T-helper 1 cell treated with Interleukin-12 subunit alpha and Interleukin-12 subunit beta and Interleukin-4 antibody, amounts not matched to agents 30 μg/mL and 1 μg/mL, for 36 hours (primary cell): Measurements from ENCODE around the gene NOTCH1.
"Not testable (repeated sequence)": the region's sequence is repeated elsewhere in the genome, so short reads cannot be mapped to it uniquely, and the experiment has no call there.

Experiments
- H3K27ac Mint-ChIP-seq: one replicate; pipeline ENCODE4 v1.8.0; 2021; ENCODE audit warnings: mild to moderate bottlenecking, mixed read lengths
- H3K27me3 Mint-ChIP-seq: one replicate; pipeline ENCODE4 v1.8.0; 2021; ENCODE audit warnings: low read depth, mixed read lengths
- H3K36me3 Mint-ChIP-seq: one replicate; pipeline ENCODE4 v1.8.0; 2021; ENCODE audit warnings: low read depth, mixed read lengths
- H3K4me1 Mint-ChIP-seq: one replicate; pipeline ENCODE4 v1.8.0; 2021; ENCODE audit warnings: low read depth, mixed read lengths
- H3K4me3 Mint-ChIP-seq: one replicate; pipeline ENCODE4 v1.8.0; 2021; ENCODE audit warnings: mild to moderate bottlenecking, moderate library complexity, mixed read lengths
- H3K9me3 Mint-ChIP-seq: one replicate; pipeline ENCODE4 v1.8.0; 2021; ENCODE audit warnings: mixed read lengths

The NOTCH1 gene

GRCh38 chr9:136584401-136584932, 38.6 kb upstream of the NOTCH1 start:
- H3K4me1 Mint-ChIP-seq: peaks cover 7% of the 10 kb centered on the region
- H3K27me3 Mint-ChIP-seq: no peaks in the 10 kb centered on the region
- no peak overlapping the region for H3K27ac Mint-ChIP-seq

GRCh38 chr9:136582977-136583735, 37.3 kb upstream of the NOTCH1 start:
- Mint-ChIP-seq H3K36me3 (no peaks in the 10 kb centered on the region), H3K4me1 (peaks cover 2% of the 10 kb centered on the region), H3K27me3 (no peaks in the 10 kb centered on the region), H3K9me3 (no peaks in the 10 kb centered on the region), H3K4me3 (no peak overlapping the region), H3K27ac (no peak overlapping the region)

More at GRCh38 chr9:136584401-136584932, 38.6 kb upstream of the NOTCH1 start:
- H3K9me3 Mint-ChIP-seq: no peaks in the 10 kb centered on the region
- no peaks in the 10 kb centered on the region for H3K36me3 Mint-ChIP-seq
- no peak overlapping the region for H3K4me3 Mint-ChIP-seq

GRCh38 chr9:136581614-136582447, 36.0 kb upstream of the NOTCH1 start:
- H3K36me3 Mint-ChIP-seq: no peaks in the 10 kb centered on the region
- no peaks in the 10 kb centered on the region for H3K27me3 Mint-ChIP-seq
- no peak overlapping the region for H3K27ac Mint-ChIP-seq
- no peaks in the 10 kb centered on the region for H3K9me3 Mint-ChIP-seq
- H3K4me3 Mint-ChIP-seq: no peak overlapping the region
- H3K4me1 Mint-ChIP-seq: peaks cover 2% of the 10 kb centered on the region

GRCh38 chr9:136579650-136580219, 33.9 kb upstream of the NOTCH1 start:
- not testable (repeated sequence) for H3K27ac Mint-ChIP-seq, H3K4me1 Mint-ChIP-seq, H3K9me3 Mint-ChIP-seq, H3K4me3 Mint-ChIP-seq, H3K36me3 Mint-ChIP-seq, H3K27me3 Mint-ChIP-seq

- Mint-ChIP-seq H3K4me1 (peaks cover 2% of the 10 kb centered on the region), H3K9me3 (no peaks in the 10 kb centered on the region)
Observed at GRCh38 chr9:136578915-136579649, 33.2 kb upstream of the NOTCH1 start.

GRCh38 chr9:136578626-136578914, 32.7 kb upstream of the NOTCH1 start:
- no peaks in the 10 kb centered on the region for H3K27me3 Mint-ChIP-seq
- no peaks in the 10 kb centered on the region for H3K9me3 Mint-ChIP-seq
- H3K4me3 Mint-ChIP-seq: no peak overlapping the region
- peaks cover 2% of the 10 kb centered on the region for H3K4me1 Mint-ChIP-seq
- no peak overlapping the region for H3K27ac Mint-ChIP-seq
- H3K36me3 Mint-ChIP-seq: no peaks in the 10 kb centered on the region

More at GRCh38 chr9:136578915-136579649, 33.2 kb upstream of the NOTCH1 start:
- Mint-ChIP-seq H3K4me3 (no peak overlapping the region), H3K27ac (no peak overlapping the region), H3K36me3 (no peaks in the 10 kb centered on the region), H3K27me3 (no peaks in the 10 kb centered on the region)

GRCh38 chr9:136577941-136578625, 32.2 kb upstream of the NOTCH1 start:
- H3K36me3 Mint-ChIP-seq: no peaks in the 10 kb centered on the region
- peaks cover 2% of the 10 kb centered on the region for H3K4me1 Mint-ChIP-seq
- no peak overlapping the region for H3K4me3 Mint-ChIP-seq
- no peaks in the 10 kb centered on the region for H3K9me3 Mint-ChIP-seq
- H3K27me3 Mint-ChIP-seq: no peaks in the 10 kb centered on the region
- no peak overlapping the region for H3K27ac Mint-ChIP-seq

GRCh38 chr9:136576269-136576626, 30.4 kb upstream of the NOTCH1 start:
- no peaks in the 10 kb centered on the region for H3K27me3 Mint-ChIP-seq
- H3K4me3 Mint-ChIP-seq: no peak overlapping the region
- H3K4me1 Mint-ChIP-seq: peaks cover 2% of the 10 kb centered on the region
- no peaks in the 10 kb centered on the region for H3K9me3 Mint-ChIP-seq
- no peaks in the 10 kb centered on the region for H3K36me3 Mint-ChIP-seq
- no peak overlapping the region for H3K27ac Mint-ChIP-seq

- Mint-ChIP-seq H3K4me3 (no peak overlapping the region), H3K4me1 (peaks cover 2% of the 10 kb centered on the region), H3K9me3 (no peaks in the 10 kb centered on the region), H3K27me3 (no peaks in the 10 kb centered on the region), H3K36me3 (no peaks in the 10 kb centered on the region), H3K27ac (no peak overlapping the region)
Observed at GRCh38 chr9:136575626-136576268, 29.9 kb upstream of the NOTCH1 start.

- not testable (repeated sequence) for H3K4me3 Mint-ChIP-seq, H3K9me3 Mint-ChIP-seq, H3K36me3 Mint-ChIP-seq, H3K4me1 Mint-ChIP-seq, H3K27ac Mint-ChIP-seq, H3K27me3 Mint-ChIP-seq
Observed at GRCh38 chr9:136574606-136575005, 28.8 kb upstream of the NOTCH1 start.

- Mint-ChIP-seq H3K4me3 (no peak overlapping the region), H3K27ac (no peak overlapping the region), H3K27me3 (no peaks in the 10 kb centered on the region), H3K36me3 (no peaks in the 10 kb centered on the region), H3K9me3 (no peaks in the 10 kb centered on the region), H3K4me1 (no peaks in the 10 kb centered on the region)
Observed at GRCh38 chr9:136572828-136573625, 27.2 kb upstream of the NOTCH1 start.

- H3K36me3 Mint-ChIP-seq: no peaks in the 10 kb centered on the region
Observed at GRCh38 chr9:136572003-136572827, 26.4 kb upstream of the NOTCH1 start.

More at GRCh38 chr9:136572003-136572827, 26.4 kb upstream of the NOTCH1 start:
- Mint-ChIP-seq H3K4me1 (no peaks in the 10 kb centered on the region), H3K9me3 (no peaks in the 10 kb centered on the region), H3K27ac (no peak overlapping the region), H3K27me3 (no peaks in the 10 kb centered on the region), H3K4me3 (no peak overlapping the region)
